Right cardiac atrium (tissue), 5 donors: Measurements from ENCODE around the gene ZNF20. TPM values are rescaled to one million over a fixed set of nuclear protein-coding genes. Genes with fewer than 3 reads are reported as not detected.

Experiments used
- ATAC-seq, 2 donors: fragments of 200-7000 bp; cut with Tn5 transposase; one replicate each; pipeline versions ENCODE4 v1.8.0 to v1.9.1; 2020; ENCODE audit warnings: moderate library complexity in 2 of 2, mild to moderate bottlenecking in 1 of 2
- DNase-seq, 3 donors: peaks; one replicate each; pipeline ENCODE4 v3.0.0-alpha.2; 2020
- H3K27ac ChIP-seq: one replicate; pipeline ENCODE4 v1.5.1; 2013; ENCODE audit warnings: mild to moderate bottlenecking, low read length, control low read depth, moderate library complexity
- H3K27me3 ChIP-seq: one replicate; pipeline ENCODE4 v1.6.1; 2013; ENCODE audit not compliant: control insufficient read depth, insufficient read depth
- H3K4me1 ChIP-seq: one replicate; pipeline ENCODE4 v1.6.1; 2013; ENCODE audit warnings: low read length; ENCODE audit not compliant: control insufficient read depth, insufficient read depth
- H3K4me3 ChIP-seq: one replicate; pipeline ENCODE4 v1.5.1; 2013; ENCODE audit warnings: low read length, control low read depth
- H3K9me3 ChIP-seq: one replicate; pipeline ENCODE4 v1.6.1; 2013; ENCODE audit warnings: low read length; ENCODE audit not compliant: control insufficient read depth
- WGBS: extraction: QIAGEN DNeasy Blood & Tissue Kit; methylation state at CpG from one replicate; pipeline ENCODE4 v1.1.7; 2013; 5-methylcytosine and 5-hydroxymethylcytosine counted together
- intact Hi-C, 4 donors: fragments of 100-400 bp; cut with DNase I; formaldehyde crosslinking; loops; one replicate each; pipeline versions ENCODE4 v1.11.0 to v1.14.0; 2022 to 2023
- polyA plus RNA-seq: library from polyadenylated mRNA; stranded (reverse); fragments of 200-250 nt; gene quantifications from one replicate; pipeline ENCODE4 v1.2.3, GENCODE V29; 2013
- total RNA-seq, 4 donors: library from RNA; stranded (reverse); fragmentation: NEBNext Ultra II Directional; extraction: Animal tissue kit (Norgen Biotek cat#: 25700); gene quantifications; one replicate each; pipeline ENCODE4 v1.2.1, GENCODE V29; 2021
- donor health status: healthy with polysubstance abuse.
- donor health status: DM: no; HTN: yes; CAD: no.
- donor health status: DM: no; HTN: no; CAD: no.
- donor health status: DM: no; HTN: yes; CAD: no; lungs with severe emphysema.
- donor health status: DM: yes; HTN: yes; CAD: no.

The ZNF20 gene
- total and polyA plus RNA-seq, 5 donors = 0.42 to 2.5 (median 2.0) TPM

DNA sequence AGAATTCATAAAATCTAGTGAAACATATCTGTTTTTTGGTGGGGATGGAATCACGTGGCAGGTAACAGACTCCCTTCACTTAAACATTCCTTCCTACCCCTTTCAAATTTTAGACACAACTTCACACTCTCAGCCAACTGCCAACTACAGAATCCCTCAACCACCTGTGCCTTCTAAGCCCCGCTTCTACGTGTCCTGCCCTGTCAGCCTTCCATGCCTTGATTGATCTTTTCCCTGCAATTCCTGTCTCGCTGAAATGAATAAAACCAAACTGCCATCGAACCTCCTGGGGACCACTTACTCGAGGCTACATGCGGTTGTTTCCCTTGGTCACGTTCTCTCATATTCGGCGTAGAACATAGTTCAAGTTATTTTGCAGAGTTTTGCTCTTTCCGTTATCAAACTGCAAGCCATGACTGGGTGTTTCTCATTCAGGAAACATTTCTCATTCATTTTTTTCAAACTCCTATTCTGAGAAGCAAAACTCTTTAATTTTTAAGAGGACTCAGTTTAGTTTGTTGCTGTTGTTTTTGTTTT is 15.2 kb upstream of the ZNF20 start:
- no peak overlapping the region for H3K27ac ChIP-seq
- no peaks in the 10 kb centered on the region for H3K9me3 ChIP-seq
- H3K4me1 ChIP-seq = peaks cover 2% of the 10 kb centered on the region
- WGBS = 17% methylated on average over 11 of the region's 11 CpGs
- H3K4me3 ChIP-seq = peak overlapping the region; percentile 98
- no peak for DNase-seq
- intact Hi-C loops = no loop called here
- ATAC-seq = no peak
- H3K27me3 ChIP-seq = no peaks in the 10 kb centered on the region

DNA sequence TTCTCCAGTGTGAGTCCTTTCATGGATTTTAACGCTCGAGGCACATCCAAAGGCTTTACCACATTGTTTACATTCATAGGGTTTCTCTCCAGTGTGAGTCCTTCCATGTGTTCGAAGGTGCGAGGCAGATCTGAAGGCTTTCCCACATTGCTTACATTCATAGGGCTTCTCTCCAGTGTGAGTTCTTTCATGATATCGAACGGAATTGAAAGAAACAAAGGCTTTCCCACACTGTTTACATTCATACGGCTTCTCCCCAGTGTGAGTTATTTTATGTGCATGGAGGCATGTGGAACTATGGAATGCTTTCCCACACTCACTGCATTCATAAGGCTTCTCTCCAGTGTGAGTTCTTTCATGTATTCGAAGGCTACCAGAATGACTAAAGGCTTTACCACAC is 5.2 kb upstream of the ZNF20 start:
- peaks cover 2% of the 10 kb centered on the region for H3K4me1 ChIP-seq
- H3K9me3 ChIP-seq = peaks cover 1% of the 10 kb centered on the region
- H3K4me3 ChIP-seq = no peak overlapping the region
- 96% methylated on average over 8 of the region's 8 CpGs for WGBS
- no peak for DNase-seq
- no peak overlapping the region for H3K27ac ChIP-seq
- no peaks in the 10 kb centered on the region for H3K27me3 ChIP-seq
- intact Hi-C loops = loop anchor here in 2 of 4 donors (10.0 kb wide), 3 partner anchors 91 to 221 kb away; partner anchors contain the start of genes ZNF700 (in 1 of the 2) and ZNF878 (in 1 of the 2)
- no peak for ATAC-seq

DNA sequence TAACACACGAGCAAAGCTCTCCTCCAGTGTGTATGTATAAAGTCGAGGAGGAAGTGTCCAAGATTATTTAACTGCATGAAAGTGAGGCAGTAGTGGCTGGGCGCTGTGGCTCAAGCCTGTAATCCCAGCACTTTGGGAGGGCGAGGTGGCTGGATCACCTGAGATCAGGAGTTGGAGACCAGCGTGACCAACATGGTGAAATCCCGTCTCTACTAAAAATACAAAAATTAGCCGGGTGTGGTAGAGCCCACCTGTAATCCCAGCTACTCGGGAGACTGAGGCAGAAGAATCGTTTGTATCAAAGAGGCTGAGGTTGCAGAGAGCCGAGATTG is 1.2 kb upstream of the ZNF20 start:
- intact Hi-C loops = loop anchor here (2.0 to 10.0 kb wide), 8 partner anchors 49 to 344 kb away; partner anchors contain the start of genes ZNF491 (in 1 of the 4), ZNF700 (in 1 of the 4) and ZNF878 (in 1 of the 4)
- ATAC-seq = no peak
- no peaks in the 10 kb centered on the region for H3K27me3 ChIP-seq
- peaks cover 4% of the 10 kb centered on the region for H3K4me1 ChIP-seq
- H3K4me3 ChIP-seq = no peak overlapping the region
- H3K27ac ChIP-seq = no peak overlapping the region
- DNase-seq = no peak
- 56% methylated on average over 10 of the region's 10 CpGs for WGBS
- H3K9me3 ChIP-seq = peaks cover 1% of the 10 kb centered on the region

DNA sequence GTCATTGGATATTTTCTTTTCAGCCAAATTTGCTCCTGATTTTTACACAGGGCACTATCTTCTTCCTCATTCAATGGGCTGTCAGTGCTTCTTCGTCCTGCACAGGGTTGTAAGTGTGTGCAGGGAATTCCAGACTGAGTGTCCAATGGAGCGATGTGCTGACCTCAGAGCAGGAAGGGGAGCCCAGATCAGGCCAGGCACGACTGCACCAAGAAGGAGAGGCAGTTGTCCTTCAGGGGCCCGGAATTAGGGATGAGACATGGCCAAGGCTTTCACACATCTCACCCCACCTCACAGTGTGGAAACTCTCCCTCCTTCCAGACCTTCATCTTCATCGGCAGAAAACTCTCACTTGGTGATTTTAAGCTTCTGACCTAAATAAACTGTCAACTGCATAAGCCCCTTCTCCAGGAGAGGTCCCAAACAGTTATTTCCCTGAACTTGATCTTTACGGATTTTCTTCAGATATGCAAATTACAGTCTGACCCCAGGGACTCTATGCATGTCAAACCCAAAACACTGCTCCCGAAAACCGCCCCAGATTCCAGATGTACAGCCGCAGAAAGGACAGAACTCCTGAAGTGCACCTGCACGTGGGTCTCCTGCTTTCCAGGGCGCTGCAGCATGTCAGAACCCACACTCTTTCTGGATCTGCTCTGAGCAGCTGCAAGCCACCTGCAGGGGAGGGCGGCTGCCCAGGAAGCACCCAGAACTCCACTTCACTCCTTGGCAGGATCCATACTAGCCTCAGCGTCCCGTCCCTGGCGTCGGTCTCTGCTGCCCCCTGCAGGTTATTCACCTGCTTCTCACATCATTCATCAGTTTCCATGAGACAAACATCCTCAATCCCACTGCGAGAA is 625 bp upstream of the ZNF20 start:
- ATAC-seq (peak; percentile 92), DNase-seq (peak; percentile 87 to 94 (median 94))
- peaks cover 1% of the 10 kb centered on the region for H3K9me3 ChIP-seq
- WGBS = 4% methylated on average over 17 of the region's 17 CpGs
- no peak overlapping the region for H3K27ac ChIP-seq
- peak overlapping the region; percentile 98 for H3K4me3 ChIP-seq
- no peaks in the 10 kb centered on the region for H3K27me3 ChIP-seq
- H3K4me1 ChIP-seq = peaks cover 4% of the 10 kb centered on the region
- intact Hi-C loops = loop anchor here (2.0 to 10.0 kb wide), 8 partner anchors 48 to 343 kb away; partner anchors contain the start of genes ZNF491 (in 1 of the 4), ZNF700 (in 1 of the 4) and ZNF878 (in 1 of the 4)

DNA sequence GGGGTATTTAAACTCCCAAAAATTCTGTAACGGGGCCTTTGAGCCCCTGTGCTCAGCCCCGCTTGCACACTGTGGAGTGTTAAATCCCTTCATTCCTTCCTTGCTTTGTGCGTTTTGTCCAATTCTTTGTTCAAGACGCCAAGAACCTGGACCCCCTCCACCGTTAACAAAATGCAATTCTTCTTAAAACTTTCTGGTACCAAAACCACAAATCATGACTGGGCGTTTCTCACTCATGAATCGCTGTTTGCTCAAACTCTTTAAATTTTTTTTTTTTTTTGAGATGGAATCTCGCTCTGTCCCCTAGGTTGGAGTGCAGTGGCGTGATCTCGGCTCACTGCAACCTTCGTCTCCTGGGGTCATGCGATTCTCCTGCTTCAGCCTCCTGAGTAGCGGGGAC is 881 bp downstream of the ZNF20 start:
- no peaks in the 10 kb centered on the region for H3K9me3 ChIP-seq
- H3K4me1 ChIP-seq = peaks cover 4% of the 10 kb centered on the region
- intact Hi-C loops = no loop called here
- WGBS = 30% methylated on average over 13 of the region's 13 CpGs
- H3K27me3 ChIP-seq = no peaks in the 10 kb centered on the region
- DNase-seq (no peak), ATAC-seq (no peak)
- H3K27ac ChIP-seq = no peak overlapping the region
- H3K4me3 ChIP-seq = peak overlapping the region; percentile 98

DNA sequence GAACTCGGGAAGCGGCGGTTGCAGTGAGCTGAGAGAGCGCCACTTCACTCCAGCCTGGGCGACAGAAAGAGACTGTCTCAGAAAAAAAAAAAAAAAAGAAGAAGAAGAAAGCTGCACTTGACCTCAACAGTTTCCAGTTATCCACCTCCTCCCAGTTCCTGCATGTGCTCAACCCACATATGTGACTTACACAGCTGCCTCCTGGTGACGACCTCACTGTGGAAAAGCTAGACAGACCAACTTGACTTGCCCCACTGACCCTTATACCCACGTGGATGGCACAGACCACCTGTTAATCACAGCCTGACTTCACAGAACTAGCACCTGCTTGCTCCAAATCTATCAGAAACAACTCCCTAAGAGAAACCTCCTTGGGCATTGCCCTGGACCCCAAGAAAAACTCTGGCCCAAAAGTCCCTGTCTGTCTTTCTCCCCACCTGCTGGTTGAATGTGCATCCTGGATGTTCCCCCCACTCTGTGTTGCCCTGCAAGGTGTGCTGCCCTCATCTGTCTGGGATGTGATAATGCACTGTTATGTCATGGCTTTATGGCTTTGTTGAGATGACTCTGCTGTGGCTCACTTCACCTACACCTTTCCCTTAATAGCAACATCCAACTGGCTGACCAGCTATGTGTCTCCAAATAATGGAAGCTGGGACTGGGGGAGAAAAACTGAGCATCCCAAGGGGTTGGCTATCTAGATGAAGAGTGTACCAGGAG is 2.8 kb downstream of the ZNF20 start:
- Histone ChIP-seq H3K4me1 (peaks cover 4% of the 10 kb centered on the region), H3K4me3 (no peak overlapping the region), H3K27me3 (no peaks in the 10 kb centered on the region), H3K27ac (no peak overlapping the region), H3K9me3 (peaks cover 2% of the 10 kb centered on the region)
- DNase-seq (no peak), ATAC-seq (no peak)
- intact Hi-C loops = no loop called here
- WGBS = 82% methylated on average over 7 of the region's 7 CpGs

DNA sequence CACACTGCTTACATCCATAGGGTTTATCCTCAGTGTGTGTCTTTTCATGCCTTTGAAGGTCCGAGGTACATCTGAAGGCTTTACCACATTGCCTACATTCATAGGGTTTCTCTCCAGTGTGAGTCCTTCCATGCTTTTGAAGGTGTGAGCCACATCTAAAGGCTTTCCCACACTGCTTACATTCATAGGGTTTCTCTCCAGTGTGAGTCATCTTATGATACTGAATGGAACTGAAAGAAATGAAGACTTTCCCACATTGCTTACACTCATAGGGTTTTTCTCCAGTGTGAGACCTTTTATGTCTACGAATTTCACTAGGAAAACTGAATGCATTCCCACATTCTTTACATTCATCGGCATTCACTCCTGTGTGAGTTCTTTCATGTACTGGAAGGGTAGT is 7.1 kb downstream of the ZNF20 start:
- Histone ChIP-seq H3K9me3 (peaks cover 2% of the 10 kb centered on the region), H3K4me3 (no peak overlapping the region), H3K4me1 (no peaks in the 10 kb centered on the region), H3K27me3 (no peaks in the 10 kb centered on the region), H3K27ac (no peak overlapping the region)
- ATAC-seq (no peak), DNase-seq (no peak)
- 98% methylated on average over 3 of the region's 3 CpGs for WGBS
- intact Hi-C loops = no loop called here

DNA sequence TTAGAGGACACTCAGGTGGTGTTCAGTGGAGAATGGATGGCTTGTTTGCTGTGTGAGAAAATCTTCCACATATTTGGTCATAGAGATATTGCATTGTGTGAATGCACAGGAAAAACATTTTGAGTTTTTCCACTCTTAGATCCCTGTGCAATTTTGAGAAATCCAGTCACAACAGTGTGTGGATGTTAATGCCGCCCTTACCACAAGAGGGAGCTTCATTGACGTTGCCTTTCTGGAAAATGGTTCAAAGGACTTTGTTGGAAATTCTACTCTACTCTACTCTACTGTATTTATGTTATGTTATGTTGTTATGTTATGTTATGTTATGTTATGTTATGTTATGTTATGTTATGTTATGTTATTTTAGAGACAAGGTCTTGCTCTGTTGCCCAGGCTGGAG is 13.4 kb downstream of the ZNF20 start:
- H3K9me3 ChIP-seq = no peaks in the 10 kb centered on the region
- DNase-seq = no peak
- H3K4me1 ChIP-seq = no peaks in the 10 kb centered on the region
- no peak overlapping the region for H3K27ac ChIP-seq
- intact Hi-C loops = no loop called here
- no peak overlapping the region for H3K4me3 ChIP-seq
- no peaks in the 10 kb centered on the region for H3K27me3 ChIP-seq
- no peak for ATAC-seq
- WGBS = 24% methylated on average over 2 of the region's 2 CpGs

DNA sequence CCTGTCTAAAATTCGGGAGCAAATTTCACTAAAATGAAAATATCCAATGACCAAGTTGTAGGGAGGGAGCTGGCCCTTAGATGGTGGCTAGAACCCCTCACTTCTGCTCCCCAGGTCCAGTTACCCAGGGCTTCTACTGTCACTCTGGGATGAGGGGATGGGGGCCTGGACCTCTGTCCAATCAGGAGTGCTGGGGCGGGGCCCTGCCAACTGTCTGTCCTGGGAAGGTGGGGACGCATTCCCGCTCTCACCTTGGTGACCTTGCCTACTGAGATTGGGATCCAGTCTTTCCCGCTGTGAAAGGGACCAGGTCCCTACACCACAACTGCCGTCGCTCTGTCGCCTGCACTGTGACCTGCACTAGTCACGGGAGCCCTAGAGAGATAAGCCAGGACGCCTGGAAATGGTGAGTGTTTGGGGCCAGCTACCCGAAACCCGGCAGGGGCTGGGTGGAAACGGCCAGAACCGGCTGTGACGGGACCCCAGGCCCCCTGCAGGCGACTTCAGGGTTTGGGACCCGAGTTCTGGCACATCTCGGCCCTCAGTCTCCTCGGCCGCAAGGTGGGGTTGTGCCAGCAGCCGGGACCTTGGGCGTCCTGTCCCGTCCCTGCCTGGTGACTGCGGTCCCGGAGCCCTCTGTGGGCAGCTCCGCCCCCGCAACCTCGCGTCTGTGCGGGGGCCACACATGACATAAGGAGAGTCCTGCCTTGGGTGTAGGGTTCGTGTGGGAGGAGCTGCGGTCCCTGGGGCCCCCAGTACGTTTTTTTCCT is 22.8 kb downstream of the ZNF20 start:
- peak in 1 of 2 donors; percentile 32 for ATAC-seq

DNA sequence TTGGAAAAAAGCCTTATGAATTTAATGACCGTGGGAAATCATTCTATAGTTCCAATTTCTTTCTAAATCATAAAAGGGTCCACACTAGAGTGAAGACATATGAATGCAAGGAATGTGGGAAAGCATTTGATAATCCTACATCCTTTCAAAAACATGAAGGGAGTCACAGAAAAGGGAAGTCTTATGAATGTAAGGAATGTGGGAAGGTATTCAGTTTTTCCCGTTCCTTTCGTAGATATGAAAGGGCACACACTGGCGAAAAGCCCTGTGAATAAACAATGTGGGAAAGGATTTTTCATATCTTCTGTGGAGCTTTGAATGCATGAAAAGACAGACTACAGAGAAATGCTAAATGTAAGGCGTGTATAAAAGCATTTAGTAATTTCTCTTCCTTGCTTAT is 27.0 kb downstream of the ZNF20 start:
- WGBS = 85% methylated on average over 5 of the region's 5 CpGs
- Histone ChIP-seq H3K4me1 (no peaks in the 10 kb centered on the region), H3K27ac (no peak overlapping the region), H3K27me3 (no peaks in the 10 kb centered on the region), H3K4me3 (no peak overlapping the region), H3K9me3 (no peaks in the 10 kb centered on the region)
- DNase-seq = no peak
- intact Hi-C loops = no loop called here
- no peak for ATAC-seq

More for the DNA sequence above, 22.8 kb downstream of the ZNF20 start:
- Histone ChIP-seq H3K27me3 (no peaks in the 10 kb centered on the region), H3K4me1 (no peaks in the 10 kb centered on the region), H3K4me3 (no peak overlapping the region), H3K27ac (no peak overlapping the region), H3K9me3 (no peaks in the 10 kb centered on the region)
- intact Hi-C loops = no loop called here
- peak; percentile 16 to 58 (median 51) for DNase-seq
- 70% methylated on average over 33 of the region's 33 CpGs for WGBS
